ENCODE measurements around the gene SLC9A4.
"Not testable (repeated sequence)": the region's sequence is repeated elsewhere in the genome, so short reads cannot be mapped to it uniquely, and the experiment has no call there.

The SLC9A4 gene

GRCh38 chr2:102520009-102520408 lies 47.0 kb downstream of the SLC9A4 start:
- in situ Hi-C loops (cut with HindIII; ENCODE audit: low pct_ligation_motif_present, low pct_unique_long_range_greater_than_20kb, low sequenced_read_pairs), result no loop called here
- peak; percentile 56 for DNase-seq

GRCh38 chr2:102520801-102521200 lies 47.8 kb downstream of the SLC9A4 start:
- in situ Hi-C loops (cut with HindIII; ENCODE audit: low pct_ligation_motif_present, low pct_unique_long_range_greater_than_20kb, low sequenced_read_pairs), result no loop called here
- DNase-seq, result no peak

GRCh38 chr2:102522162-102522561 lies 49.1 kb downstream of the SLC9A4 start:
- no peak for DNase-seq
- in situ Hi-C loops (cut with HindIII; ENCODE audit: low pct_ligation_motif_present, low pct_unique_long_range_greater_than_20kb, low sequenced_read_pairs), result no loop called here

GRCh38 chr2:102522890-102523289 lies 49.9 kb downstream of the SLC9A4 start:
- DNase-seq, result no peak
- in situ Hi-C loops (cut with HindIII; ENCODE audit: low pct_ligation_motif_present, low pct_unique_long_range_greater_than_20kb, low sequenced_read_pairs), result no loop called here

GRCh38 chr2:102523651-102524050 lies 50.6 kb downstream of the SLC9A4 start:
- in situ Hi-C loops (cut with HindIII; ENCODE audit: low pct_ligation_motif_present, low pct_unique_long_range_greater_than_20kb, low sequenced_read_pairs), result no loop called here
- no peak for DNase-seq

GRCh38 chr2:102527086-102527485 lies 54.1 kb downstream of the SLC9A4 start:
- in situ Hi-C loops (cut with HindIII; ENCODE audit: low pct_ligation_motif_present, low pct_unique_long_range_greater_than_20kb, low sequenced_read_pairs), result no loop called here
- no peak for DNase-seq

- DNase-seq, result no peak
- in situ Hi-C loops (cut with HindIII; ENCODE audit: low pct_ligation_motif_present, low pct_unique_long_range_greater_than_20kb, low sequenced_read_pairs), result no loop called here
Measured at GRCh38 chr2:102538491-102538890, 65.5 kb downstream of the SLC9A4 start.

- no peak for DNase-seq
- in situ Hi-C loops (cut with HindIII; ENCODE audit: low pct_ligation_motif_present, low pct_unique_long_range_greater_than_20kb, low sequenced_read_pairs), result no loop called here
Measured at GRCh38 chr2:102540882-102541281, 67.9 kb downstream of the SLC9A4 start.

- in situ Hi-C loops (cut with HindIII; ENCODE audit: low pct_ligation_motif_present, low pct_unique_long_range_greater_than_20kb, low sequenced_read_pairs), result no loop called here
- DNase-seq, result no peak
Measured at GRCh38 chr2:102544182-102544581, 71.2 kb downstream of the SLC9A4 start.

GRCh38 chr2:102547462-102547861 lies 74.4 kb downstream of the SLC9A4 start:
- no peak for DNase-seq
- in situ Hi-C loops (cut with HindIII; ENCODE audit: low pct_ligation_motif_present, low pct_unique_long_range_greater_than_20kb, low sequenced_read_pairs), result no loop called here

GRCh38 chr2:102549027-102549426 lies 76.0 kb downstream of the SLC9A4 start:
- in situ Hi-C loops (cut with HindIII; ENCODE audit: low pct_ligation_motif_present, low pct_unique_long_range_greater_than_20kb, low sequenced_read_pairs), result no loop called here
- DNase-seq, result no peak

- in situ Hi-C loops (cut with HindIII; ENCODE audit: low pct_ligation_motif_present, low pct_unique_long_range_greater_than_20kb, low sequenced_read_pairs), result no loop called here
- no peak for DNase-seq
Measured at GRCh38 chr2:102550151-102550550, 77.1 kb downstream of the SLC9A4 start.

GRCh38 chr2:102551329-102552096 lies 78.5 kb downstream of the SLC9A4 start:
- in situ Hi-C loops (cut with HindIII; ENCODE audit: low pct_ligation_motif_present, low pct_unique_long_range_greater_than_20kb, low sequenced_read_pairs), result no loop called here
- DNase-seq, result no peak

- DNase-seq, result no peak
- in situ Hi-C loops (cut with HindIII; ENCODE audit: low pct_ligation_motif_present, low pct_unique_long_range_greater_than_20kb, low sequenced_read_pairs), result no loop called here
Measured at GRCh38 chr2:102553601-102554000, 80.6 kb downstream of the SLC9A4 start.

GRCh38 chr2:102558463-102558862 lies 85.4 kb downstream of the SLC9A4 start:
- in situ Hi-C loops (cut with HindIII; ENCODE audit: low pct_ligation_motif_present, low pct_unique_long_range_greater_than_20kb, low sequenced_read_pairs), result no loop called here

GRCh38 chr2:102562542-102562941 lies 89.5 kb downstream of the SLC9A4 start:
- in situ Hi-C loops (cut with HindIII; ENCODE audit: low pct_ligation_motif_present, low pct_unique_long_range_greater_than_20kb, low sequenced_read_pairs), result not testable (repeated sequence)

More at GRCh38 chr2:102558463-102558862, 85.4 kb downstream of the SLC9A4 start:
- no peak for DNase-seq

GRCh38 chr2:102575888-102576287 lies 102.9 kb downstream of the SLC9A4 start:
- DNase-seq, result no peak
- in situ Hi-C loops (cut with HindIII; ENCODE audit: low pct_ligation_motif_present, low pct_unique_long_range_greater_than_20kb, low sequenced_read_pairs), result no loop called here

More at GRCh38 chr2:102562542-102562941, 89.5 kb downstream of the SLC9A4 start:
- not testable (repeated sequence) for DNase-seq

- DNase-seq, result no peak
- in situ Hi-C loops (cut with HindIII; ENCODE audit: low pct_ligation_motif_present, low pct_unique_long_range_greater_than_20kb, low sequenced_read_pairs), result no loop called here
Measured at GRCh38 chr2:102578376-102578775, 105.3 kb downstream of the SLC9A4 start.

- no peak for DNase-seq
- in situ Hi-C loops (cut with HindIII; ENCODE audit: low pct_ligation_motif_present, low pct_unique_long_range_greater_than_20kb, low sequenced_read_pairs), result no loop called here
Measured at GRCh38 chr2:102581911-102582310, 108.9 kb downstream of the SLC9A4 start.

- in situ Hi-C loops (cut with HindIII; ENCODE audit: low pct_ligation_motif_present, low pct_unique_long_range_greater_than_20kb, low sequenced_read_pairs), result no loop called here
- no peak for DNase-seq
Measured at GRCh38 chr2:102582845-102583244, 109.8 kb downstream of the SLC9A4 start.

Data from ACHN (cell line).